HG02943 (cell line): Measurements from ENCODE around the gene CROCC2.

Source experiments
- ATAC-seq: cut with Tn5 transposase; IDR thresholded peaks from one replicate; pipeline ENCODE4 v1.9.1; 2021; ENCODE audit warnings: mild to moderate bottlenecking, low read depth, moderate library complexity; ENCODE audit not compliant: unreplicated experiment

CROCC2 gene

DNA sequence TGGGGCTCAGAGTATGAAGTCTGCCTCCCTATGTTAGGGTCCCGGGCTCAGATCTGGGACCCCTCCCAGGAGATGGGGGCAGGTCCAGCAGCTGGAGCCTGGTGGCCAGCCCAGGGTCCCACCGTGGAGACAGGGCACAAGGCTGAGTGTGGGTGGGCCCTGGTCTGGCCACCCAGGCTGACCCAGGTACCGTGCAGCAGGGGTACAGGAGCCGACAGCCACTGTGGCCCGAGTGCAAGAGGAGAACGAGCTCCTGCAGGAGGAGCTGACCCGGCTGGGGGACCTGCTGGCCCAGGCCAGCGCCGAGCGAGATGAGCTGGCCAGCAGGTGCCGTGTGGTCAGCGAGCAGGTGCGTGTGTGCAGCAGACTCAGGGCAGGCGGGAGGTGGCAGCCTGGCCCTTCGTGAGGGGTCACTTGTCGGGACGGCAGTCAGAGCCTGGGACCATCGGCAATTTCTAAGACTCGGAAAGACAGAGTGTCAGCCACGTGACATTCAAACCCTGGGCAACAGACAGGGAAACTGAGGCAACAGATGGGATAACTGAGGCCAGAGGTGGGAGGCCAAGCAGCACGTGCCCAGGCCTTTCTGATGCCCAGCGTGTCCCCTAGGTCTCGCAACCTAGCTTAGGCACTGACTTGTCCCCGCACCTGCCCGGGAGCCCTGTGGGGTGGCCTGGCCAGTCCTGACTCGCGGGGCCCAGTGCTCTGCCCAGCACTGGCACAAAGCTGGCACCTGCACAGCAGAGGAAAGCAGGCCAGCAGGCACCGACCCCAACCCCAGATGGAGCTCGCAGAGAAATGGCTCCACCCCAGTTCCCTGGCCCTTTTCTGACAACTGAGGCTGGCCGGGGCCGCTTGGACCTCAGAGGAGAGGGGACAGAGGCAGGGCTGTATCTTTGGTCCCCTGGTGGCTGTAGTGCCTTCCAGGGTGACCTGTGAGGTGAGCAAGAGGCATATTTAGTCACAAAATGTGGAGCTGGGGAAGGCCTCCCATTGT is 13.9 kb downstream of the CROCC2 start:
- no peak for ATAC-seq

- ATAC-seq, result no peak
These were observed 14.7 kb downstream of the CROCC2 start for GRCh38 chr2:240920783-240921231.

DNA sequence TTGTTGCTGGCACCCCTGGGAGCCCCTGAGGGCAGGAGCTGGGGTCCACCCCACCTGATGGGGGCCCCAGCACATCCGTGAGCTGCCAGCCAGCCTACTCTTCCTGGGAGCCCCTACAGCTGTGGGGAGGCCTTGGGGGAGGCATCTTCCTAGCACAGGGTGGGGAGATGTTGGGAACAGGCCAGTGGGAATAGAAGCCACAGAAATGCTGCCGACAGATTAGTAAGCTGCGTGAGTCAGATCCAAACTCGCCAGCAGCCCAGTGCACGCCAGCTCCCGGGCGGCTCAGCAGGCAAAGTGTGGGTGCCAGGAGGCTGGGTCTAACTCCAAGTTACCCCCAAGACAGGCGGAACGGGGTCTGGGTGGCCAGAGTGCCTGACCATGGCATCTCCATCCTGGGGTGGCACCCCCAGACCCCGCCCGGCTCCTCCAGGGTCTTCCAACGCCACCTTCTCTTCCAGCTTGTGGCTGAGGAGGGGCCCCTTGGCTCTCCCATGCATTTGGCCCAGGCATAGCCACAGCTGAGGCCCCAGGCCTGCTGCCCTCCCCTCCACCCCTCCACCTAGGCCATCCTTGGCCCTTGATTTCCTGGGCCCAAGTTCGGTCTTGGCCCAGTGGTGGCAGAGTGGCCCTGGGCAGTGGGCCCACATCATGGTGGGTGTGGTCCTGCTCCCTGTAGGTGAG is 15.3 kb downstream of the CROCC2 start:
- ATAC-seq, result no peak

GRCh38 chr2:240921995-240922244 is 15.8 kb downstream of the CROCC2 start:
- ATAC-seq, result no peak

- no peak for ATAC-seq
These were observed 16.3 kb downstream of the CROCC2 start for GRCh38 chr2:240922245-240922981.

DNA sequence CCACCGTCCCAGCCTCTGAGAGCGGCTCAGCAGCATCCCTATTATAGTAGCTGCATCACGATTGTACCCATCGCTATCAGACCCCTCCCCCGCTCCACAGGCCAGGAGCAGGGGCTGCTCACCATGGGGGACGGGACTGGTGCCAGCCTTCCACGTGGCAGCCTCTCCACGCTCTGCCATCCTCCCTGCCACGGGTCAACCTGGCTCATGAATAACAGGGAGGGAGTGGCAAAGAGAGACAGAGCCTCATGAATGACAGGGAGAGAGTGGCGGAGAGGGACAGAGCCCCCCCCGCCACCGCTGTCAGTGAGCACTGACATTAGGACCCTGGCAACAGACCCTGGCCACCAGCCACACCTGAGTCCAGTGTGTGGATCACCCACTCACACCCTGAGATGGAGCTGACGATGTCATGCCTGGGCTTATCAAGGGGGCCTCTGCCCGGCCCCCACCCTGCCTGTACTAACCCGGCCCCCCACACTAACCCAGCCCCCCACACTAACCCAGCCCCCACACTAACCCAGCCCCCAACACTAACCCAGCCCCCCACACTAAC is 16.9 kb downstream of the CROCC2 start:
- ATAC-seq, result no peak

GRCh38 chr2:240925191-240925567 is 19.0 kb downstream of the CROCC2 start:
- no peak for ATAC-seq

GRCh38 chr2:240925568-240926515 is 19.7 kb downstream of the CROCC2 start:
- no peak for ATAC-seq

- ATAC-seq, result no peak
These were observed 20.6 kb downstream of the CROCC2 start for GRCh38 chr2:240926516-240927389.

- no peak for ATAC-seq
These were observed 21.2 kb downstream of the CROCC2 start for GRCh38 chr2:240927390-240927781.

DNA sequence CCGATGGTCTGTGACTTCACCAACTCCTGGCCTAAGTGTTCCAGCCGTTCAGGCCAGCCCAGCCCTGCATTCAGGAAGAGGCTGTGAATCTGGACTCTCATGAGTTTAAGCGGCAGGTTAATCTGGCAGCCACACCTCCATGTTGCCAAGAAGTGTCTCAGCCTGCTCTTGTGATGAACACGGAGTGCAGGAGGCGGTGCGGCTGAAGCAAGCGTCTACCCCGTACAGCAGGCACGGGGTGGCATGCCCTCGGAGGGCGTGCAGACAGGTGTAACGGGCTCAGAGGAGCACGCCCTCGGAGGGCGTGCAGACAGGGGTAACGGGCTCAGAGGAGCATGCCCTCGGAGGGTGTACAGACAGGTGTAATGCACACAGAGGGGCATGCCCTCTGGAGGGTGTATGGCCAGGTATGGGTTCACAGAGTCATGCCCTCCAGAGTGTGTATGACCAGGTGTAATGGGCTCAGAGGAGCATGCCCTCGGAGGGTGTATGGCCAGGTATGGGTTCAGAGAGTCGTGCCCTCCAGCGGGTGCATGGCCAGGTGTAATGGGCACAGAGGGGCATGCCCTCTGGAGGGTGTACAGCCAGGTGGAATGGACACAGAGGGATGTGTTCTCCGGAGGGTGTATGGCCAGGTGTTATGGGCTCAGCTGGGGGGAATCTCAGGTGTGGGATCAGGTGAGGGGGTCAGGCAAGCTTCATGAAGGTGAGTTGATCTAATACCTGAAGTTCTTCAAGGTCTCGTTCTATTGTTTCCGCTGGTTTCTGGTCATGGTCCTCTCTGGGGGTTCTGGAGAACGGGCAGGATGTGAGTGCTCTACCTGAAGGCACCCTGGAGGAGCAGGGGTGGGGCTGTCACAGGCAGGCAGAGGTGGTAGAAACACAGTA is 22.6 kb downstream of the CROCC2 start:
- ATAC-seq, result no peak

DNA sequence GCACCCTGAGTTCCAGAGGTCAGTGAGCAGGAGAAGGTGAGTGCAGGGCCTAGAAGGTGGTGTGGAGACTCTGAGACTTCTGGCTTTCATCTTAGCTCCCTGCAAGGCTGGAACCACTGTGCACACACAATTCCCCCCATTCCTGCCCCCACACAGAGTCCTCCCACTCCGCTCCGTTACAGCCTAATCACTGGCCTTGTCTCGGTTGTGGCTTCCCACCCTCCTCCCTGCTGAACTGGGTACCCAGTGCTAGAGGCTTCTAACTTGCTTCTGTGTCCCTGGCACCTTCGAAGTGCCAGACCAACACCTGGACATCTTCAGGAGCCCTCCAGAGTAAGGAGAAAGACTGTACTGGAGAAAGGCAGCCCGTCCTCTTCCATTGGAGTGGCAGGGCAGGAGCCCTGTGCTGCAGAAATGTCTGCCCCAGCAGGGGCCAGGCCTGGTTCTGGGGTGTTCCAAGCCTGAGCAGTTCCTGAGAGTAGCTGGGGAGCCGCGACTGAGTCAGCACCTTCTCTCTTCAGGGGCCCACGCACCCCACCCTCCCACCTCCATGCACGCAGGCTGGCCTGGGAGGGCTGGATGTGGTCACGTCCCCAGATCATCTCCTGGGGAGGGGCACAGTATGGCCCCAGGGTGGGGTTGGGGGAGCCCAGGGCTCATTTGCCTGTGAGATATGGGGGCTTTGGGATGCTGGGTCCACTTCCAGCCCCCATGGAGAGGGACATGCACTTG is 23.4 kb downstream of the CROCC2 start:
- no peak for ATAC-seq

- ATAC-seq, result no peak
These were observed 24.0 kb downstream of the CROCC2 start for GRCh38 chr2:240930096-240930630.

- ATAC-seq, result no peak
These were observed 24.6 kb downstream of the CROCC2 start for GRCh38 chr2:240930631-240931318.

- no peak for ATAC-seq
These were observed 25.3 kb downstream of the CROCC2 start for GRCh38 chr2:240931319-240931949.
